ENCODE data around the gene RSL1D1. TPM values are rescaled to one million over a fixed set of nuclear protein-coding genes. Genes with fewer than 3 reads are reported as not detected.

RSL1D1 gene
- total and polyA plus RNA-seq, 9 of the 15 experiments (the other 6 are each of a cell fraction or from before 2014, with no cell fraction given) = 259 to 753 (median 373) TPM

GRCh38 chr16:11799017-11799381, 52.3 kb downstream of the RSL1D1 start (continued):
- TF ChIP-seq CXXC5 (CRISPR knock-in tag; IDR thresholded peaks at IDR 0.05) = no peak
- peak; percentile 30; the same call in 1 of the 2 replicates for TF ChIP-seq AFF4 (CRISPR knock-in tag; IDR thresholded peaks at IDR 0.05)
- no peak for TF ChIP-seq MCM2 (IDR thresholded peaks at IDR 0.05; ENCODE audit: low read depth)
- TF ChIP-seq ZKSCAN1 (IDR thresholded peaks at IDR 0.05; ENCODE audit: low read depth, low read length) = no peak
- TF ChIP-seq TSC22D4 (tag; IDR thresholded peaks at IDR 0.05) = no peak

- peak overlapping the region; percentile 52 for H3K4me3 ChIP-seq
- intact Hi-C loops (cut with micrococcal nuclease) = loop anchor here (2.0 kb wide), 1 partner anchor 55 kb away; the partner anchor contains the start of gene TXNDC11
- peaks cover 23% of the 10 kb centered on the region for H3K36me3 ChIP-seq (ENCODE audit: control insufficient read depth, insufficient read depth, low read length)
- peaks cover 3% of the 10 kb centered on the region for H3K9me1 ChIP-seq (ENCODE audit: control insufficient read depth, insufficient read depth, low read length)
- H3K27ac ChIP-seq (ENCODE audit: extremely low read depth, low read depth, low read length) = peak overlapping the region; percentile 86
- H4K20me1 ChIP-seq (replicated peaks; ENCODE audit: control insufficient read depth, insufficient read depth, low read length) = peaks cover 6% of the 10 kb centered on the region
- peak in 1 of 4 experiments; percentile 36 for DNase-seq (ENCODE audit: extremely low read depth in 1 of 4, low spot score in 3 of 4)
- H3K27me3 ChIP-seq (ENCODE audit: control insufficient read depth in 2 of 2, insufficient read depth in 2 of 2, low read length in 2 of 2) = no peaks in the 10 kb centered on the region
- POLR2A ChIA-PET = interaction anchor here (0.6 to 5.3 kb wide), 16 partner anchors 12 to 669 kb away, joined by 3 to 32 read pairs (median 4); partner anchors contain the start of gene TXNDC11
- ATAC-seq = peak; percentile 3
- peaks cover 48 to 55% of the 10 kb centered on the region in 2 experiments for H3K4me1 ChIP-seq (replicated peaks in 1 of 2; ENCODE audit: control insufficient read depth in 2 of 2, insufficient read depth in 2 of 2, low read length in 2 of 2)
- in situ Hi-C loops (cut with MboI) = no loop called here
- no TSS peak for BruUV-seq (replicated peaks)
- H2AFZ ChIP-seq (ENCODE audit: low read depth, low read length) = peak overlapping the region; percentile 91
- peaks cover 61% of the 10 kb centered on the region for H3K79me2 ChIP-seq (ENCODE audit: control insufficient read depth, insufficient read depth, low read length)
- H3K4me2 ChIP-seq (ENCODE audit: insufficient read depth, low read length) = peak overlapping the region; percentile 86
- H3K9me3 ChIP-seq (replicated peaks; ENCODE audit: control insufficient read depth, insufficient read depth, low read depth, low read length) = no peaks in the 10 kb centered on the region
- H3K9ac ChIP-seq (ENCODE audit: insufficient read depth in 1 of 2, low read depth in 2 of 2, low read length in 2 of 2) = peak overlapping the region; percentile 82 to 98
- CTCF ChIA-PET (ENCODE audit: low intra/inter-chr PET ratio) = no interaction called here
- FAIRE-seq = peak; percentile 15
- 4% methylated on average over 7 of the region's 7 CpGs for WGBS (ENCODE audit: insufficient coverage, low coverage, missing lambda C conversion rate)
- no peak for TF ChIP-seq ZBTB8A (IDR thresholded peaks at IDR 0.05; ENCODE audit: partially characterized antibody)
- TF ChIP-seq YY1 (IDR thresholded peaks at IDR 0.05; ENCODE audit: borderline replicate concordance in 1 of 3, control insufficient read depth in 1 of 3, extremely low read depth in 1 of 3, insufficient read depth in 3 of 3, insufficient read length in 1 of 3, insufficient replicate concordance in 2 of 3, low read depth in 1 of 3, low read length in 2 of 3) = peak in 2 of 3 experiments; percentile 24 to 84
- TF ChIP-seq SRF (CRISPR knock-in tag; IDR thresholded peaks at IDR 0.05) = no peak
- no peak for TF ChIP-seq TSHZ1 (CRISPR knock-in tag; IDR thresholded peaks at IDR 0.05)
- no peak for TF ChIP-seq RBM39 (optimal IDR thresholded peaks at IDR 0.05; ENCODE audit: low read depth, low read length)
- peak; percentile 4 for TF ChIP-seq SAP30 (IDR thresholded peaks at IDR 0.05; ENCODE audit: borderline replicate concordance, insufficient read depth, low read depth, low read length, poor library complexity, severe bottlenecking)
- TF ChIP-seq GATA2 (CRISPR knock-in tag; IDR thresholded peaks at IDR 0.05) = 0 out of 2 replicates have a peak, but pooled peaks have one; percentile 6
These were observed 53.4 kb downstream of the RSL1D1 start for GRCh38 chr16:11797957-11798299.

Data from K562 (cell line).